DLD1 (cell line): Measurements from ENCODE around the gene PRKG1.

ENCODE experiments used
- in situ Hi-C: cut with HindIII; loops from 2 replicates; pipeline ENCODE4 v1.10.0; 2017; ENCODE audit warnings: low sequenced_read_pairs

Gene PRKG1

GRCh38 chr10:51075873-51076229 lies 1.6 kb downstream of the PRKG1 start:
- in situ Hi-C loops, result no loop called here

GRCh38 chr10:51076299-51076841 lies 2.1 kb downstream of the PRKG1 start:
- in situ Hi-C loops, result no loop called here

GRCh38 chr10:51077074-51077473 lies 2.8 kb downstream of the PRKG1 start:
- in situ Hi-C loops, result no loop called here

- in situ Hi-C loops, result no loop called here
These were observed 3.2 kb downstream of the PRKG1 start for GRCh38 chr10:51077507-51077906.

GRCh38 chr10:51079331-51079730 lies 5.0 kb downstream of the PRKG1 start:
- in situ Hi-C loops, result no loop called here

- in situ Hi-C loops, result no loop called here
These were observed 5.5 kb downstream of the PRKG1 start for GRCh38 chr10:51079766-51080165.

- in situ Hi-C loops, result no loop called here
These were observed 6.2 kb downstream of the PRKG1 start for GRCh38 chr10:51080311-51081006.

- in situ Hi-C loops, result no loop called here
These were observed 8.6 kb downstream of the PRKG1 start for GRCh38 chr10:51082857-51083256.

- in situ Hi-C loops, result no loop called here
These were observed 9.1 kb downstream of the PRKG1 start for GRCh38 chr10:51083356-51083853.

- in situ Hi-C loops, result no loop called here
These were observed 10.9 kb downstream of the PRKG1 start for GRCh38 chr10:51085204-51085603.

GRCh38 chr10:51086710-51087109 lies 12.4 kb downstream of the PRKG1 start:
- in situ Hi-C loops, result no loop called here

GRCh38 chr10:51087114-51087513 lies 12.8 kb downstream of the PRKG1 start:
- in situ Hi-C loops, result no loop called here

- in situ Hi-C loops, result no loop called here
These were observed 15.9 kb downstream of the PRKG1 start for GRCh38 chr10:51090190-51090589.

- in situ Hi-C loops, result no loop called here
These were observed 18.1 kb downstream of the PRKG1 start for GRCh38 chr10:51092402-51092801.

GRCh38 chr10:51095444-51095843 lies 21.2 kb downstream of the PRKG1 start:
- in situ Hi-C loops, result no loop called here

GRCh38 chr10:51097546-51097945 lies 23.3 kb downstream of the PRKG1 start:
- in situ Hi-C loops, result no loop called here

GRCh38 chr10:51100221-51100620 lies 25.9 kb downstream of the PRKG1 start:
- in situ Hi-C loops, result no loop called here

- in situ Hi-C loops, result no loop called here
These were observed 29.4 kb downstream of the PRKG1 start for GRCh38 chr10:51103554-51104217.

GRCh38 chr10:51106311-51106945 lies 32.1 kb downstream of the PRKG1 start:
- in situ Hi-C loops, result no loop called here

- in situ Hi-C loops, result no loop called here
These were observed 34.1 kb downstream of the PRKG1 start for GRCh38 chr10:51108406-51108805.

GRCh38 chr10:51109801-51110533 lies 35.7 kb downstream of the PRKG1 start:
- in situ Hi-C loops, result no loop called here
